Muscle layer of duodenum (tissue), 2 donors: Measurements from ENCODE around the gene CUL9.

Source experiments
- H3K27ac ChIP-seq: one replicate; pipeline ENCODE4 v1.7.0; 2013; ENCODE audit warnings: mild to moderate bottlenecking, low read length
- H3K27me3 ChIP-seq: one replicate; pipeline ENCODE4 v1.7.0; 2013; ENCODE audit warnings: low read depth, mild to moderate bottlenecking, control low read depth, low read length
- H3K36me3 ChIP-seq, 2 donors: one replicate each; pipeline ENCODE4 v1.7.0; 2013; ENCODE audit warnings: low read length in 2 of 2, control low read depth in 1 of 2, mild to moderate bottlenecking in 1 of 2; ENCODE audit not compliant: insufficient read depth in 2 of 2, control insufficient read depth in 1 of 2
- H3K4me1 ChIP-seq, 2 donors: one replicate each; pipeline ENCODE4 v1.7.0; 2013; ENCODE audit warnings: low read length in 2 of 2, mild to moderate bottlenecking in 2 of 2, control low read depth in 1 of 2, moderate library complexity in 1 of 2; ENCODE audit not compliant: insufficient read depth in 2 of 2, control insufficient read depth in 1 of 2
- H3K4me3 ChIP-seq, 2 donors: one replicate each; pipeline ENCODE4 v1.7.0; 2013; ENCODE audit warnings: low read length in 2 of 2, low read depth in 1 of 2, mild to moderate bottlenecking in 1 of 2
- H3K9me3 ChIP-seq, 2 donors: one replicate each; pipeline ENCODE4 v1.7.0; 2013; ENCODE audit warnings: low read length in 2 of 2, control low read depth in 1 of 2, mild to moderate bottlenecking in 1 of 2; ENCODE audit not compliant: control insufficient read depth in 1 of 2
- donor health status: healthy.

CUL9 gene

DNA sequence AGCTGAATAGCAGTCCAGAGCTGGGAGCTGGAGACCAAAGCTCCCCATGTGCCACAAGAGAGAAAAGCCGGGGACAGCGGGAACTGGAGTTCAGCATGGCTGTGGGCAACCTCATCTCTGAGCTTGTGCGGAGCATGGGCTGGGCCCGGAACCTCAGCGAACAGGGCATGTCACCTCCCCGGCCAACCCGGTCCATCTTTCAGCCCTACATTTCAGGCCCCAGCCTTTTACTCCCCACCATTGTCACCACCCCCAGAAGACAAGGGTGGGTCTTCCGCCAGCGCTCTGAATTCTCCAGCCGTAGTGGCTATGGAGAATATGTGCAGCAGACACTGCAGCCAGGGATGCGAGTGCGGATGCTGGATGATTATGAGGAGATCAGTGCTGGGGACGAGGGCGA is 4.0 kb downstream of the CUL9 start:
- peaks cover 33 to 49% of the 10 kb centered on the region in 2 donors for H3K36me3 ChIP-seq

DNA sequence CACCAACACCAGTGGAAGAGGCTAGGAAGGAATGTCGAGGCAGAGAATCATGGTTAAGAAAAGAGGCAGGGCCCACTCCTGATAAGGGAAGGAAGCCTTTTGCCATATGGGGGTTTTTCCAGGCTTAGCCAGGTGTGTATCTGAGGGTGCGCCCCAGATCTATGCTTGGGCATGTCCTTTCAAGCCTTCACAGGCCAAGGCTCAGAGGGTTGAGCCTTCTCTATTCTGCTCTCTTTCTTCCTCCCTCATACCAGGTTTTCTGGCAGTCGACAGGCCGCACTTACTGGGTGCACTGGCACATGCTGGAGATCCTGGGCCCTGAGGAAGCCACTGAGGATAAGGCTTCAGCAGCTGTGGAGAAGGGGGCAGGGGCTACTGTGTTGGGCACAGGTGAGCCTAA is 4.7 kb downstream of the CUL9 start:
- Histone ChIP-seq H3K9me3 (no peaks in the 10 kb centered on the region), H3K4me1 (peaks cover 0 to 23% of the 10 kb centered on the region in 2 donors), H3K27me3 (no peaks in the 10 kb centered on the region), H3K36me3 (peaks cover 33 to 49% of the 10 kb centered on the region in 2 donors), H3K4me3 (no peak overlapping the region), H3K27ac (no peak overlapping the region)

More for the DNA sequence above, 4.0 kb downstream of the CUL9 start:
- H3K4me1 ChIP-seq = peaks cover 0 to 29% of the 10 kb centered on the region in 2 donors
- no peak overlapping the region for H3K4me3 ChIP-seq
- no peaks in the 10 kb centered on the region for H3K9me3 ChIP-seq
- no peak overlapping the region for H3K27ac ChIP-seq
- no peaks in the 10 kb centered on the region for H3K27me3 ChIP-seq

DNA sequence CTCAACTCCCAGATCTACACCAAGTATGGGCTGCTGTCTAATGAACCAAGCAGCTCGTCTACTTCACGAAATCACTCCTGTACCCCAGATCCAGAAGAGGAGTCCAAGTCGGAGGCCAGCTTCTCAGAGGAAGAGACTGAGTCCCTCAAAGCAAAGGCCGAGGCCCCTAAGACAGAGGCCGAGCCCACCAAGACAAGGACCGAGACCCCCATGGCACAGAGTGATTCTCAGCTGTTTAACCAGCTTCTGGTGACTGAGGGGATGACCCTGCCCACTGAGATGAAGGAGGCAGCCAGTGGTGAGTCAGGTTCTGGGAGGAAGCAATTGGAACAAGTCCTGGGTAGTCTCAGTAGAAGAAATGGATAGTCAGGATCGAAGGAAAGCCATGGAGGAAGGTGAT is 5.8 kb downstream of the CUL9 start:
- Histone ChIP-seq H3K4me3 (no peak overlapping the region), H3K36me3 (peaks cover 35 to 58% of the 10 kb centered on the region in 2 donors), H3K27ac (no peak overlapping the region), H3K27me3 (no peaks in the 10 kb centered on the region), H3K4me1 (peaks cover 0 to 16% of the 10 kb centered on the region in 2 donors), H3K9me3 (no peaks in the 10 kb centered on the region)

DNA sequence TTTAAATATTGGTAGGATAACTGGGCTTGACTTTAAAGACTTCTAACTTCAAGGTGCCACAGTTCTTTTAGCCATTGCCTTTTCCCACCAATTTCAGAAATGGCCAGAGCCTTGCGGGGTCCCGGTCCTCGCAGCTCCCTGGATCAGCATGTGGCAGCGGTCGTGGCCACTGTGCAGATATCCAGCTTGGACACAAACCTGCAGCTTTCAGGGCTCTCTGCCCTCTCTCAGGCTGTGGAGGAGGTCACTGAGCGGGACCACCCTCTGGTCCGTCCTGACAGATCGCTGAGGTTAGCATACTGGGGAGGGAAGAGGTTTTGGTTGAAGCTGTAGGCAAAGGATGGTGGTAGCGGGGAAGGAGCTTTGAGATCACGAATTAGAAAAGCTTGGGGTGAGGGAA is 6.4 kb downstream of the CUL9 start:
- peaks cover 39 to 62% of the 10 kb centered on the region in 2 donors for H3K36me3 ChIP-seq
- H3K4me3 ChIP-seq = no peak overlapping the region
- H3K4me1 ChIP-seq = peaks cover 0 to 10% of the 10 kb centered on the region in 2 donors
- H3K9me3 ChIP-seq = no peaks in the 10 kb centered on the region
- no peaks in the 10 kb centered on the region for H3K27me3 ChIP-seq
- no peak overlapping the region for H3K27ac ChIP-seq

DNA sequence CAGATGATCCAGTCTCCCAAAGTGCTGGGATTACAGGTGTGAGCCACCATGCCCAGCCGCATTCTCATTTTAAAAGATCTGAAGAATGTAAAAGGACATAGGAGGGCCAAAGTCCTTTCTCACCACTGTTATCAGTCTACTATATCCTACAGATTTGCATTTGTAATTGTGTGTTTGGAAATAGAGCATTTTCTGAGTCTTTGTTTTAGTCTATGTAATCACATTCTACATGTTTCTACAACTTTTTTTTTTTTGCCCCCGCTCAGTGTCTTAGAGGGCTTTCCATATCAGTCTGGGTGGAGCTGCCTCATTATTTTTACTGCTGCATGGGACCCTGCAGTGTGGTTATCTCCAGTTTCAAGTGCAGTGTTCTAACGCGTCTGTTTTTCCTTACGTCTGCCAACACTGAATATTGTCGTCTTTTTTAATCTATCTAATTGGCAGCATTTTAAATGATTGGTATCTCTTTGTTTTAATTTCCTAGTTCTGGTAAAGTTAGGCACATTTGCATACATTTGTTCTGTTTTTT is 7.8 kb downstream of the CUL9 start:
- no peak overlapping the region for H3K4me3 ChIP-seq
- peaks cover 36 to 62% of the 10 kb centered on the region in 2 donors for H3K36me3 ChIP-seq
- no peaks in the 10 kb centered on the region for H3K4me1 ChIP-seq
- H3K27ac ChIP-seq = no peak overlapping the region
- no peaks in the 10 kb centered on the region for H3K27me3 ChIP-seq
- no peaks in the 10 kb centered on the region for H3K9me3 ChIP-seq

DNA sequence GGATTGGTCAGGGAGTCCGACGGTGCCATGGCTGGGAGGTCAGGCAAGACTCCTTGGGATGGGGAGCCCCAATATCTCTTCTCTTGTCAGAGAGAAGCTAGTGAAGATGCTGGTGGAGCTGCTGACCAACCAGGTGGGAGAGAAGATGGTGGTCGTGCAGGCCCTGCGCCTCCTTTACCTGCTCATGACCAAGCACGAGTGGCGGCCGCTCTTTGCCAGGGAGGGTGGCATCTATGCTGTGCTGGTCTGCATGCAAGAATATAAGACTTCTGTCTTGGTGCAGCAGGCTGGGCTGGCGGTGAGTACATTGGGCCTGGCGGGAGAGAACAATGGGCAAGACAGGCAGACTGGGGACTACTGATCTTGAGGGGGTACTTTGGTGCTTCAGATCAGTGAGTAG is 10.9 kb downstream of the CUL9 start:
- Histone ChIP-seq H3K4me3 (no peak overlapping the region), H3K27me3 (no peaks in the 10 kb centered on the region), H3K4me1 (no peaks in the 10 kb centered on the region), H3K27ac (no peak overlapping the region), H3K9me3 (no peaks in the 10 kb centered on the region), H3K36me3 (peaks cover 30 to 59% of the 10 kb centered on the region in 2 donors)

DNA sequence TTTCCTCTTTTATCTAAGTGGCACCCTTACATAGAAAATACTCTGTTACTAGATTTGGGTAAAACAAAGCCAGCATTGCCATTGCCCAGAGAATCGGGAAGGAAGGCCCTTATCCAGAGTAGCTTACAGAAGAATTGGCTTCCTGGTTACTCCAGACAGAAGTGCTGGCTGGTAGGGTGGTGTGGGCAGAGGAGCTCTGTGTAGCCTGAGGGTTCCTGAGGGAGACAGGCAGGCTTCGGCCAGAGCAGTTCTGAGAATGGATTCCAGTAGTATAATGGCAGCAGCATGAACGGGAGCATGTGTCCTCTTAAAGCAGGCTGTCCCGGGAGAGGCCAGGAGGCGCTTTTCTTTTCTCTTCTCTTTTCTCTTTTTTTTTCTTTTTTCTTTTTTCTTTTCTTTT is 11.9 kb downstream of the CUL9 start:
- peaks cover 28 to 59% of the 10 kb centered on the region in 2 donors for H3K36me3 ChIP-seq
- no peak overlapping the region for H3K27ac ChIP-seq
- no peaks in the 10 kb centered on the region for H3K27me3 ChIP-seq
- H3K9me3 ChIP-seq = no peaks in the 10 kb centered on the region
- H3K4me1 ChIP-seq = no peaks in the 10 kb centered on the region
- H3K4me3 ChIP-seq = no peak overlapping the region

DNA sequence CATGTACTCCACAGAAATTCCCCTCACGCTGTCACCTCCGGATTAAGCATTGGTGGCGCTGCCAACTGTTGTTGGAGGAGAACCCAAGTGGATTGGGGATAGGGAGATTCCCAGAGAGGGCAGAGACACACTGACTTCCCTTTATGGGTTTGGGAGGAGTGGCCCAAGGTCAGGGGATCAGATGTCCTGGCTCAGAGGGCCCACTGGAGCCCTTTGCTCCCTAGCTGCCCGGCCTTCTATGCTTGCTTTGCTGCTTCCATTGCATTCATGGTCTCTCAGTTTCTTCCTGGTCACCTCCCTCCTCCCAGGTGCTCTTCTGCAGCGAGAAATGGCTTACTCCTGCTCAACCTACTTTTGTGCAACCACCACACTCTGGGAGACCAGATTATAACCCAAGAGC is 14.3 kb downstream of the CUL9 start:
- Histone ChIP-seq H3K27ac (no peak overlapping the region), H3K4me1 (no peaks in the 10 kb centered on the region), H3K4me3 (no peak overlapping the region), H3K27me3 (no peaks in the 10 kb centered on the region), H3K36me3 (peaks cover 37 to 79% of the 10 kb centered on the region in 2 donors), H3K9me3 (no peaks in the 10 kb centered on the region)

DNA sequence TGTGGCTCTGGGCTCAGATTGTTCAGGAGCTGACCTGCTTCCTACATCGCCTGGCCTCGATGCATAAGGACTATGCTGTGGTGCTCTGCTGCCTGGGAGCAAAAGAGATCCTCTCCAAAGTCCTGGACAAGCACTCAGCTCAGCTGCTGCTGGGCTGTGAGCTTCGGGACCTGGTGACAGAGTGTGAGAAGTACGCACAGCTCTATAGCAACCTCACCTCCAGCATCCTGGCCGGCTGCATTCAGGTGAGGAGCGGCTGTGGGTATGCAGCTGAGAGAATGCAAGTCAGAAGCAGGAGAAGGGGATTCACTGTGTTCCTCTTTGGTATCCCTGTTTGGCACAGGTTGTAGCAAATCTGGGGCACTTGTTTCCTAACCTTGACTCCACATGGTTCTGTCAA is 17.9 kb downstream of the CUL9 start:
- no peak overlapping the region for H3K27ac ChIP-seq
- H3K27me3 ChIP-seq = no peaks in the 10 kb centered on the region
- no peaks in the 10 kb centered on the region for H3K4me1 ChIP-seq
- H3K4me3 ChIP-seq = no peak overlapping the region
- H3K9me3 ChIP-seq = no peaks in the 10 kb centered on the region
- H3K36me3 ChIP-seq = peaks cover 29 to 78% of the 10 kb centered on the region in 2 donors

DNA sequence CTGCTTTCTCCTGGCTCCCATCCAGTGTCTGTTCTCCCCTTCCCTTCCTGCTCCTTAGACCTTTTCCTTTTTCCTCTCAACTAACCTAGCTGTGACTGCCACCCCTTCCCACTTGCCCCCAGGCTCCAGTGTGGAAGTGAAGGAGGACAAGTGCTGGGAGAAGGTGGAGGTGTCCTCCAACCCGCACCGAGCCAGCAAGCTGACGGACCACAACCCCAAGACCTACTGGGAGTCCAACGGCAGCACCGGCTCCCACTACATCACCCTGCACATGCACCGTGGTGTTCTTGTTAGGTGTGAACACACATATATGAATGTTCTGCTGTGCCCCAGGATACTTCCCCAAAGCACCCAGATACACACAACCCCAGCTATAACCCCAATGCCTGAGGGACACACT is 18.5 kb downstream of the CUL9 start:
- Histone ChIP-seq H3K27me3 (no peaks in the 10 kb centered on the region), H3K4me3 (no peak overlapping the region), H3K36me3 (peaks cover 30 to 76% of the 10 kb centered on the region in 2 donors), H3K27ac (no peak overlapping the region), H3K9me3 (no peaks in the 10 kb centered on the region), H3K4me1 (no peaks in the 10 kb centered on the region)

DNA sequence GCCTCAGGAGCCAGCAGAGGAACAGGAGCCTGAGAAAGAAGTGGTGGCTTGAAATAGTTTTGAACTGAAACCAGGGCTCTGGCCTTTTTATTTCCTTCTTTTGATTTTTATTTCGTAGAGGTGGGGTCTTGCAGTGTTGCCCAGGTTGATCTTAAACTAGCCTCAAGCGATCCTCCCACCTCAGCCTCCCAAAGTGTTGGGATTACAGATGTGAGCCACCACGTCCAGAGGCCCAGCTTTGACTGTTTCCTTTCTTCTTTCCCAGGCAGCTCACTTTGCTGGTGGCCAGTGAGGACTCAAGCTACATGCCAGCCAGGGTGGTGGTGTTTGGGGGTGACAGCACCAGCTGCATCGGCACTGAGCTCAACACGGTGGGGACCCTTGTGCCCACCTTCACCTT is 20.5 kb downstream of the CUL9 start:
- Histone ChIP-seq H3K36me3 (peaks cover 25 to 69% of the 10 kb centered on the region in 2 donors), H3K27ac (no peak overlapping the region), H3K9me3 (no peaks in the 10 kb centered on the region), H3K27me3 (no peaks in the 10 kb centered on the region), H3K4me1 (no peaks in the 10 kb centered on the region), H3K4me3 (no peak overlapping the region)

DNA sequence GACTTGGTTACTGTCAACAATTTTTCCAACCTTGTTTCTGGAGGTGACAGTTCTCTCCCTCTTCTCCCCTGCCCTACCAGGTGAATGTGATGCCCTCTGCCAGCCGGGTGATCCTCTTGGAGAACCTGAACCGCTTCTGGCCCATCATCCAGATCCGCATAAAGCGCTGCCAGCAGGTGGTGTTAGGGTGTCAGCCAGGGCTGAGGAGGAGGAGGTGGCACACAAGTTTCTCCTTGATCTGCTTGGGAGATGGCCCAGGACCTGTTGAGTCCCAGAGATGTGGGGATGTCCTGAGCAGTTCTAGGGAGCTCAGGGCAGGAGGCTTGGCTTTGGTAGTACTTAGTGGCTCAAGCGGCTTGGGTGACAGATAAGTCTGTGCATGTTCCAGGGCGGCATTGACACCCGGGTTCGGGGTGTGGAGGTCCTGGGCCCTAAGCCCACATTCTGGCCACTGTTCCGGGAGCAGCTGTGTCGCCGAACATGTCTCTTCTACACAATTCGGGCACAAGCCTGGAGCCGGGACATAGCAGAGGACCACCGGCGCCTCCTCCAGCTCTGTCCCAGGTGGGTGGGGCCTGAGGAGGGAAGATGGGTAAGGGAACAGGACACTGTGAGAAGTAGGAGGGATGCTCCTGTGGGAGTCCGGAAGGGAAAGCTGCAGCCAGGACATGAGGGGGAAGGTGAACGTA is 21.2 kb downstream of the CUL9 start:
- H3K27ac ChIP-seq = no peak overlapping the region
- H3K4me1 ChIP-seq = no peaks in the 10 kb centered on the region
- H3K36me3 ChIP-seq = peaks cover 25 to 65% of the 10 kb centered on the region in 2 donors
- H3K9me3 ChIP-seq = no peaks in the 10 kb centered on the region
- no peak overlapping the region for H3K4me3 ChIP-seq
- no peaks in the 10 kb centered on the region for H3K27me3 ChIP-seq
